ENCODE measurements around the gene DDX52.

DDX52 gene

GRCh38 chr17:37671028-37671823 is 28.0 kb upstream of the DDX52 start:
- no peak overlapping the region for H3K4me3 Mint-ChIP-seq
- peaks cover 10 to 12% of the 10 kb centered on the region in 2 donors for H3K27me3 Mint-ChIP-seq
- no peaks in the 10 kb centered on the region for H3K36me3 Mint-ChIP-seq
- peaks cover 0 to under 1% of the 10 kb centered on the region in 2 donors for H3K4me1 Mint-ChIP-seq
- no peak for ATAC-seq (replicated peaks)
- no peaks in the 10 kb centered on the region for H3K9me3 Mint-ChIP-seq
- no peak for DNase-seq
- H3K27ac Mint-ChIP-seq = peak overlapping the region; percentile 26

DNA sequence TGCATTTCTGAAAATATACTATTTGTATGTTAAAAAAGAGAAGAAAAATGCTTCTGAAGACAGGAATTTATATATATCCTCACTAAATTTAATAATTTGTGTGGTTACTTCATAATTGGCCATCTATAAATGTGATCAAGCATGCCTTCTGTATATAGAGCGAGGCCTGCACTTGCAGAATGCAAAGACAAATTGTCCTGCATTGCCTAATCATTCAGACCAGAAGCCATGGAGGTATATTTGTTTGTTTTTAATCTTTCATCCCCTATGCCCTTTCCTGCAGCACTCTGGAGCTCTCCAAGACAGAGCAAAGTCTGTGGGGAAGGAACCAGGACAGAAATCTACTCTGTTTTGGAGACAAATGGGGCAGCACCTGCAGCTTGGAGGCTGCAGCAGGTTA is 23.8 kb upstream of the DDX52 start:
- H3K27me3 Mint-ChIP-seq = peaks cover 0 to 8% of the 10 kb centered on the region in 2 donors
- H3K27ac Mint-ChIP-seq = no peak overlapping the region
- H3K36me3 Mint-ChIP-seq = no peaks in the 10 kb centered on the region
- DNase-seq = no peak
- no peak for ATAC-seq (replicated peaks)
- H3K4me1 Mint-ChIP-seq = peaks cover 0 to 3% of the 10 kb centered on the region in 2 donors
- H3K9me3 Mint-ChIP-seq = peaks cover 0 to 4% of the 10 kb centered on the region in 2 donors
- H3K4me3 Mint-ChIP-seq = no peak overlapping the region

- H3K27me3 Mint-ChIP-seq = peaks cover 5 to 17% of the 10 kb centered on the region in 2 donors
- H3K4me3 Mint-ChIP-seq = no peak overlapping the region
- ATAC-seq (replicated peaks) (peak; percentile 63 to 68), DNase-seq (no peak)
- H3K27ac Mint-ChIP-seq = no peak overlapping the region
- peaks cover 0 to 4% of the 10 kb centered on the region in 2 donors for H3K9me3 Mint-ChIP-seq
- H3K36me3 Mint-ChIP-seq = no peaks in the 10 kb centered on the region
- H3K4me1 Mint-ChIP-seq = peaks cover 0 to 3% of the 10 kb centered on the region in 2 donors
These were observed 21.0 kb upstream of the DDX52 start for GRCh38 chr17:37664214-37664613.

- Mint-ChIP-seq H3K27ac (no peak overlapping the region), H3K4me3 (no peak overlapping the region), H3K9me3 (peaks cover 0 to 4% of the 10 kb centered on the region in 2 donors), H3K36me3 (no peaks in the 10 kb centered on the region), H3K27me3 (peaks cover 5 to 19% of the 10 kb centered on the region in 2 donors), H3K4me1 (peaks cover 0 to 3% of the 10 kb centered on the region in 2 donors)
- ATAC-seq (replicated peaks) (no peak), DNase-seq (no peak)
These were observed 19.1 kb upstream of the DDX52 start for GRCh38 chr17:37662353-37662752.

DNA sequence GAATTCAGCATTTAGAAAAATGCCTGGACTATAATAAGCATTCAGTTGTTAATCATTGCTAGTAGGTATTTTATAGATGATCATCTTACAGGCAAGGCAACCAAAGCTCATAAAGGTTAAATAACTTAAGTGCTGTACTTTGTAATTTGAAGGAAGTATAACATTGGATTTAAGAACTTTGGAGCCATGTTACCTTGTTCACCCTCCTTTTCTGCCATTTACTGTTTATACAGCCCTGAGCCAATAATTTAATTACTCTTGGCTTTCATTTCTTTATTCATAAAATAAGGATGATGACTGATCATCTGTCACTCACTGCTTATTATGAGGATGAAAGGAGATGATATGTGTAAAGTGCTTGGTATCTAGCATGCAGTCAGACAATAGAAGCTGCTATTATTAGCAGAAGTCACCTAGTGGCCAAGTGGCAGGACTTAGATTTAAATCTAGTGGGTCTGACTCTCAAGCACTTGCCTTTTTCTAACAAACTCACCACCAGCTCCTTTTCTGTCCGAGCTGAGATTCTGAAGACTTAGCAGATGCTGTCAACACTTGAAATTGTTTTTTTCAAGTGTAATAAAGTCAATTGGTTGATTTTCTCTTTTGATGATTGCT is 18.3 kb upstream of the DDX52 start:
- Mint-ChIP-seq H3K36me3 (no peaks in the 10 kb centered on the region), H3K27ac (no peak overlapping the region), H3K9me3 (peaks cover 0 to 4% of the 10 kb centered on the region in 2 donors), H3K4me1 (peaks cover 0 to 3% of the 10 kb centered on the region in 2 donors), H3K4me3 (no peak overlapping the region), H3K27me3 (peaks cover 5 to 21% of the 10 kb centered on the region in 2 donors)
- ATAC-seq (replicated peaks) (no peak), DNase-seq (no peak)

DNA sequence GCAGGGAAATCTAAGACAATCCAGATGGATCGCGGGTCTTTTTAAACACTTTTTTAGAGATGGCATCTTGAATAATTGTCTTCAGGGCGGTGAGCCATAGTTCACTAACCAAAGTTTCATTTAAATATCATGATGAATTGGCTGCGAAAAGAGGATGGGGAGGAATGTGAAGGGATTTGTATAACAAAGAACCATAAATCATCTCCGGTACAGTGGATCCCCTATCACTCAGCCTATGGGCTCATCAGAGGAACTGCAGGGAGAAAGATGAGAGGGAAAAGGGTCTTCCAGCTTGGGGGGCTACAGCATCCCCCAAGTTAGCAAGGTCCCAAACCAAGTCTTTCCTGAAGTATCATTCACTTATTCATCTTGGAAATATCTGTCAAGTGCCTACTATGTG is 16.7 kb upstream of the DDX52 start:
- peaks cover 5 to 21% of the 10 kb centered on the region in 2 donors for H3K27me3 Mint-ChIP-seq
- no peak overlapping the region for H3K27ac Mint-ChIP-seq
- no peak overlapping the region for H3K4me3 Mint-ChIP-seq
- ATAC-seq (replicated peaks) (no peak), DNase-seq (no peak)
- H3K36me3 Mint-ChIP-seq = no peaks in the 10 kb centered on the region
- H3K9me3 Mint-ChIP-seq = peaks cover 0 to 4% of the 10 kb centered on the region in 2 donors
- peaks cover 0 to 3% of the 10 kb centered on the region in 2 donors for H3K4me1 Mint-ChIP-seq

GRCh38 chr17:37657202-37657601 is 14.0 kb upstream of the DDX52 start:
- H3K27me3 Mint-ChIP-seq = peaks cover 14 to 19% of the 10 kb centered on the region in 2 donors
- H3K9me3 Mint-ChIP-seq = no peaks in the 10 kb centered on the region
- H3K27ac Mint-ChIP-seq = no peak overlapping the region
- DNase-seq (no peak), ATAC-seq (replicated peaks) (peak in 1 of 2 donors; percentile 39)
- no peak overlapping the region for H3K4me3 Mint-ChIP-seq
- peaks cover 0 to under 1% of the 10 kb centered on the region in 2 donors for H3K4me1 Mint-ChIP-seq
- no peaks in the 10 kb centered on the region for H3K36me3 Mint-ChIP-seq

GRCh38 chr17:37651849-37652248 is 8.6 kb upstream of the DDX52 start:
- DNase-seq (no peak), ATAC-seq (replicated peaks) (no peak)
- Mint-ChIP-seq H3K4me3 (no peak overlapping the region), H3K27me3 (peaks cover 24 to 45% of the 10 kb centered on the region in 2 donors), H3K9me3 (no peaks in the 10 kb centered on the region), H3K36me3 (no peaks in the 10 kb centered on the region), H3K27ac (no peak overlapping the region), H3K4me1 (no peaks in the 10 kb centered on the region)

GRCh38 chr17:37650419-37651003 is 7.3 kb upstream of the DDX52 start:
- H3K27me3 Mint-ChIP-seq = peaks cover 32 to 54% of the 10 kb centered on the region in 2 donors
- H3K4me1 Mint-ChIP-seq = no peaks in the 10 kb centered on the region
- H3K36me3 Mint-ChIP-seq = no peaks in the 10 kb centered on the region
- no peak for ATAC-seq (replicated peaks)
- no peak for DNase-seq
- no peaks in the 10 kb centered on the region for H3K9me3 Mint-ChIP-seq
- no peak overlapping the region for H3K4me3 Mint-ChIP-seq
- no peak overlapping the region for H3K27ac Mint-ChIP-seq

- peaks cover 3 to 5% of the 10 kb centered on the region in 2 donors for H3K4me1 Mint-ChIP-seq
- ATAC-seq (replicated peaks) (no peak), DNase-seq (no peak)
- no peaks in the 10 kb centered on the region for H3K36me3 Mint-ChIP-seq
- H3K4me3 Mint-ChIP-seq = no peak overlapping the region
- no peaks in the 10 kb centered on the region for H3K9me3 Mint-ChIP-seq
- peaks cover 40 to 65% of the 10 kb centered on the region in 2 donors for H3K27me3 Mint-ChIP-seq
- no peak overlapping the region for H3K27ac Mint-ChIP-seq
These were observed 5.3 kb upstream of the DDX52 start for GRCh38 chr17:37648555-37648954.

DNA sequence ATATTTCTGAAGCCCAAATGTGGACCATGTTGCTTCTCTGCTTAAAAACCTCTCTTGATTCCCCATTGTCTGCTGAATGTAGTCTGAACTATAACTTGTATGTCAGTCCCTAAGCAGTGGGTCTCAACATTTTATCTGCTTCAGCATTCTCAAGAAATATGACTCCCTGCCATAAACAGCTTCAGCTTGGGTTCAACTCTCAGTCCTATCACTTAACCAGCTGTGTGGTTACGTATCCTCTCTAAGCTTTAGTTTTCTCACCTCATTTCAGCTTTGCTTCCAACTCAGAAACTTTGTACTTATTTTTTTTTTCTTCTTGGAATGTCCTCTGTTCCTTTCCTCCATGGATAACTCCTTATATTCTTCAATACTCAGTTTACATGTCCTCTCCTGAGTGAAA is 4.6 kb upstream of the DDX52 start:
- Mint-ChIP-seq H3K27me3 (peaks cover 37 to 60% of the 10 kb centered on the region in 2 donors), H3K27ac (no peak overlapping the region), H3K4me1 (peaks cover 3 to 9% of the 10 kb centered on the region in 2 donors), H3K36me3 (no peaks in the 10 kb centered on the region), H3K4me3 (no peak overlapping the region), H3K9me3 (no peaks in the 10 kb centered on the region)
- ATAC-seq (replicated peaks) = no peak
- no peak for DNase-seq

DNA sequence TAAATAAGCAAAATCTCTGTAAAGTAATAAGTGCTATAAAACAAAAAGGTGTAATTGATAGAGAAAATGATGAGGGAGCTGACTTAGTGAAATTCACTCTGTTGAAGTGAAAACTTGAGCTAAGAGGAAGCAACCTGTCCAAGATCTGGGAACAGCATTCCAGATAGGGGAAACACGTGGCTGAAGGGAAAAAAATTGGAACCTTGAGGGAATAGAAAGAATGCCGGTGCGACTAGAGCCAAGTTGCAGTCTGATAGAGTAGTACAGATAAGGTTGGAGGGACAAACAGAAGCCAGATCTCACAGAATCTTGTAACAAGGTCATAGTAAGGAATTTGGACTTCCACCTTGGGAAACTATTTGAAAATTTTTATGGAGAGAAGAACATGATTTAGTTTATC is 623 bp upstream of the DDX52 start:
- peak overlapping the region; percentile 93 to 97 for H3K4me3 Mint-ChIP-seq
- H3K4me1 Mint-ChIP-seq = peaks cover 18 to 32% of the 10 kb centered on the region in 2 donors
- H3K27ac Mint-ChIP-seq = peak overlapping the region; percentile 97
- H3K36me3 Mint-ChIP-seq = peaks cover 8 to 18% of the 10 kb centered on the region in 2 donors
- peaks cover 27 to 36% of the 10 kb centered on the region in 2 donors for H3K27me3 Mint-ChIP-seq
- no peaks in the 10 kb centered on the region for H3K9me3 Mint-ChIP-seq
- DNase-seq (no peak), ATAC-seq (replicated peaks) (no peak)

DNA sequence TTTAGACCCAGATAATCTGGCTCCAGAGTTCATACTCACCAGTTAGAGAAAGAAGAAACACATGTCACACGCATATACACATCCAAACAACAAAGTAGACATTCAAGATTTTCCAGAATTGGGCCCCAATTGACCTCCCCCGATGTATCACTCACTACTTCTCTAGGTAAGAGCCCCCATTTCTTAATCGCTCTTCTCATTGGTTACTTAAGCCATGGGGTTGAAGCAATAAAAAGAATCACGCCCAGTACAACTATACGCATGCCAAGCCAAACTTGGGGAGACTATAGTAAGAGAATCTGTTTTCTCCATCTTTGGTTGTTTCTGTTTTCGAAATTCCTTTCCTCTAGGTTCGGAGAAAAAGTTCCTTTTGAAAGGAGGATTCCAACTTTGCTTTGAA is 565 bp downstream of the DDX52 start:
- Mint-ChIP-seq H3K36me3 (peaks cover 15 to 27% of the 10 kb centered on the region in 2 donors), H3K4me3 (peak overlapping the region; percentile 93 to 97), H3K4me1 (peaks cover 18 to 32% of the 10 kb centered on the region in 2 donors), H3K27ac (peak overlapping the region; percentile 97), H3K27me3 (peaks cover 18 to 24% of the 10 kb centered on the region in 2 donors), H3K9me3 (no peaks in the 10 kb centered on the region)
- DNase-seq = no peak
- ATAC-seq (replicated peaks) = peak; percentile 48 to 51

DNA sequence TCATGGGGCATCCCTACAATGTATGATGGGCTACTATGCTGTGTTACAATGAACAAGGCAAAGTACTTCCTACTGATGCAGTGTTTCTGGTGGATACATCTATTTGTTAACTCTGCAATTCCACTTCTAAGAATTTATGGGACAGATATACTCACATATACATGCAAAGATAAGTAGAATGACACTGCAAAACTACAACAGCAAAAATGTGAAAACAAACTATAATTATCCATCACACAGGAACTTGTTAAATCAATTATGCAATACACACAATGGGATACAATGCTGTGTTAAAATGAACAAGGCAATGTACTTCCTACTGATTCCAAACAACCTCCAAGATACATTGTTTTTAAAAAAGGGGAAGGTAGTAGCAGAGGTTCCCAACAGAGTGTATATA is 3.2 kb downstream of the DDX52 start:
- DNase-seq (no peak), ATAC-seq (replicated peaks) (no peak)
- no peak overlapping the region for H3K4me3 Mint-ChIP-seq
- no peak overlapping the region for H3K27ac Mint-ChIP-seq
- H3K4me1 Mint-ChIP-seq = peaks cover 18 to 32% of the 10 kb centered on the region in 2 donors
- H3K9me3 Mint-ChIP-seq = no peaks in the 10 kb centered on the region
- peaks cover 8 to 12% of the 10 kb centered on the region in 2 donors for H3K27me3 Mint-ChIP-seq
- H3K36me3 Mint-ChIP-seq = peaks cover 29 to 47% of the 10 kb centered on the region in 2 donors
